ENCODE results near the gene MAML3. TPM values are rescaled to one million over a fixed set of nuclear protein-coding genes. Genes with fewer than 3 reads are reported as not detected.

Gene MAML3
- total RNA-seq, 4 donors from 2014 or later, result 16.1 to 40.0 (median 18.1) TPM

DNA sequence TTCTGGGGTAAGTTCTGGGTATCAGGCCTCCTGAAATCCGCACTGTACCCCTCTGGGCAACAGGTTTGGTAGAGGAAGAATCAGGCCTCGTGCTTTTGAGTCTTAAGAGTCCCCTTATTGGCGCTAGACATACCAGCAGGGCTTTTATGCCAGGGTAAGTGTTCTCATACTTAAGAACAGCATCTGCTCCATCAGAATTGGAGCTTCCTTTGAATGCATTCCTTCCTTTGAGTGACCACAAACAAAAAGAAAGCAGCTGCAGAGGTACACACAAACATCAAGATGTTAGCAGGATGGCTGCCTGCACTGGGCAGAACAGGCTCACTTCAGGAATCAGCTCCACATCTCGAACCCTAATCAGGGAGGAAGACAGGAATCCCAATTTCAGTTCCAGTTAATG is 331.6 kb downstream of the MAML3 start:
- in situ Hi-C loops (cut with MboI; ENCODE audit: low pct_ligation_motif_present in 1 of 4, low pct_unique_long_range_greater_than_20kb in 1 of 4, low sequenced_read_pairs in 3 of 4), result no loop called here
- Histone ChIP-seq H3K36me3 (no peaks in the 10 kb centered on the region), H3K27me3 (no peaks in the 10 kb centered on the region), H3K27ac (no peak overlapping the region), H3K4me3 (no peak overlapping the region), H3K4me1 (no peaks in the 10 kb centered on the region), H3K9me3 (no peaks in the 10 kb centered on the region)
- intact Hi-C loops (cut with DNase I; ENCODE audit: low total_unique reads), result no loop called here
- DNase-seq, result no peak
- WGBS, 2 donors (ENCODE audit: low coverage in 1 of 2), result 91% methylated on average over 4 of the region's 4 CpGs; no CpG with 5 or more reads in 1 of the 2 donors
- TF ChIP-seq EP300 (IDR thresholded peaks at IDR 0.05; ENCODE audit: low read depth), result no peak
- TF ChIP-seq POLR2AphosphoS5 (IDR thresholded peaks at IDR 0.05), result no peak
- TF ChIP-seq, protein P1, sequence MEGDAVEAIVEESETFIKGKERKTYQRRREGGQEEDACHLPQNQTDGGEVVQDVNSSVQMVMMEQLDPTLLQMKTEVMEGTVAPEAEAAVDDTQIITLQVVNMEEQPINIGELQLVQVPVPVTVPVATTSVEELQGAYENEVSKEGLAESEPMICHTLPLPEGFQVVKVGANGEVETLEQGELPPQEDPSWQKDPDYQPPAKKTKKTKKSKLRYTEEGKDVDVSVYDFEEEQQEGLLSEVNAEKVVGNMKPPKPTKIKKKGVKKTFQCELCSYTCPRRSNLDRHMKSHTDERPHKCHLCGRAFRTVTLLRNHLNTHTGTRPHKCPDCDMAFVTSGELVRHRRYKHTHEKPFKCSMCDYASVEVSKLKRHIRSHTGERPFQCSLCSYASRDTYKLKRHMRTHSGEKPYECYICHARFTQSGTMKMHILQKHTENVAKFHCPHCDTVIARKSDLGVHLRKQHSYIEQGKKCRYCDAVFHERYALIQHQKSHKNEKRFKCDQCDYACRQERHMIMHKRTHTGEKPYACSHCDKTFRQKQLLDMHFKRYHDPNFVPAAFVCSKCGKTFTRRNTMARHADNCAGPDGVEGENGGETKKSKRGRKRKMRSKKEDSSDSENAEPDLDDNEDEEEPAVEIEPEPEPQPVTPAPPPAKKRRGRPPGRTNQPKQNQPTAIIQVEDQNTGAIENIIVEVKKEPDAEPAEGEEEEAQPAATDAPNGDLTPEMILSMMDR (IDR thresholded peaks at IDR 0.05), result no peak
- TF ChIP-seq POLR2A (IDR thresholded peaks at IDR 0.05), result no peak

DNA sequence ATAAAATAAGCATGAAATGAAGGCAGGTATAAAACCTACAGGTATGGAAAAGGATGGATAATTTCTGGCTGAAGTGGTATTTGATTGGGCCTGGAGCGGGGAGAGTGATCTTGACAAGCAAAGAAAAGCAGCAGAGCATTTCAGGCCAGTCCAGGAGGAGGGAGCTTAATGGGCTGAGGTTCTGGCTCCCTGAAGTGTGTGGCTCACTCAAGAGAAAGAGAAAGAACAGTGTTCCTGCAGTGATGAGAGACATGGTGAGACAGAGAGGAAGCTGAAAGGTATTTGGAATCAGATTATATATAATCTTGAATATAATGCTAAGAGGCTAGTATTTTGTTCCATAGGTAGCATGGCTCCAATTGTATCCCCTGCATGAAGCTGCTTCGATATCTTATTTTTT is 334.9 kb downstream of the MAML3 start:
- intact Hi-C loops (cut with DNase I; ENCODE audit: low total_unique reads) (no loop called here), in situ Hi-C loops (cut with MboI; ENCODE audit: low pct_ligation_motif_present in 1 of 4, low pct_unique_long_range_greater_than_20kb in 1 of 4, low sequenced_read_pairs in 3 of 4) (no loop called here)
- Histone ChIP-seq H3K36me3 (no peaks in the 10 kb centered on the region), H3K27me3 (no peaks in the 10 kb centered on the region), H3K27ac (no peak overlapping the region), H3K4me3 (no peak overlapping the region), H3K9me3 (no peaks in the 10 kb centered on the region), H3K4me1 (peaks cover 0 to 18% (median 16%) of the 10 kb centered on the region in 4 donors)
- TF ChIP-seq POLR2AphosphoS5 (IDR thresholded peaks at IDR 0.05) (no peak), POLR2A (IDR thresholded peaks at IDR 0.05) (no peak), EP300 (IDR thresholded peaks at IDR 0.05; ENCODE audit: low read depth) (no peak)
- TF ChIP-seq, protein P1 (IDR thresholded peaks at IDR 0.05), result no peak
- no peak for DNase-seq
- WGBS, 2 donors (ENCODE audit: low coverage in 1 of 2), result 93 to 100% methylated on average over 1 to 2 of the region's 2 CpGs

DNA sequence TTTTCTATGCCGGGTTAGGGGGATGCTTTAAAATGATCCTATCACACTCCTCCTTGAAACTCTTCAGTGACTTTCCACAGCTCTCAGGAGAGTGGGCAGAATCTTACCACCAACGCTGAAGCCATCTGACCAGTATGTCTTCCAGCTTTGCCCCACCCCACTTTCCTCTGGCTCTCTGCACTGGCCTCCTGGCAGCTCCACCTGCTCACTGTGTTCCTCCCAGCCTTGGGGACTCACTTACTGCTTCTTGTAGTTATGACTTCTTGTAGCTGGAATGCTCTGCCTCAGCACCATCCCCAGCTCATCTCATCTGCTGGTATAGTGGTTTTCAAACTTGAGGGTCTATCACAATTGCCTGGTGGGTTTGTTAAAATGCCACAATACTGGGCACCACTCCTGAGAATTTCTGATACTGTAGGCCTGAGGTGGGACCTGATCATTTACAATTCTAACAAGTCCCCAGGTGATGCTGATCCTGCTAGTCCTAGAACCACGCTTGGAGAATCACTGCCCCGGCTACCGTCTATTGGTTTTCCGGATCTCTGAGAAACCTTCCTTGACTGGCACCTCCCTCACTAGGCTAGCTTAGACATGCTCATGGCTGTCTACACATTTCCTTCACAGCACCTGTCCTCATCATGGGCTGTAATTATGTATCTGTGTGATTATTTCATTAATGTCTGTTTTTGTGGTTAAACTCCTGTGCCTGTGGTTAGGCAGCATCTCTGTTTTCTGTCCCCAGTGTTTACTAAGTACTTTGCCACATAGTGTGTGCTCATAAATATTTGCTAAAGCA is 336.1 kb downstream of the MAML3 start:
- no peak for DNase-seq
- Histone ChIP-seq H3K36me3 (no peaks in the 10 kb centered on the region), H3K9me3 (no peaks in the 10 kb centered on the region), H3K4me3 (no peak overlapping the region), H3K27me3 (no peaks in the 10 kb centered on the region), H3K27ac (no peak overlapping the region), H3K4me1 (peaks cover 0 to 19% (median 16%) of the 10 kb centered on the region in 4 donors)
- TF ChIP-seq POLR2A (IDR thresholded peaks at IDR 0.05) (no peak), EP300 (IDR thresholded peaks at IDR 0.05; ENCODE audit: low read depth) (no peak), POLR2AphosphoS5 (IDR thresholded peaks at IDR 0.05) (no peak)
- TF ChIP-seq, protein P1 (IDR thresholded peaks at IDR 0.05), result no peak
- intact Hi-C loops (cut with DNase I; ENCODE audit: low total_unique reads) (no loop called here), in situ Hi-C loops (cut with MboI; ENCODE audit: low pct_ligation_motif_present in 1 of 4, low pct_unique_long_range_greater_than_20kb in 1 of 4, low sequenced_read_pairs in 3 of 4) (no loop called here)
- WGBS, 2 donors (ENCODE audit: low coverage in 1 of 2), result 94 to 100% methylated on average over 5 to 6 of the region's 6 CpGs

DNA sequence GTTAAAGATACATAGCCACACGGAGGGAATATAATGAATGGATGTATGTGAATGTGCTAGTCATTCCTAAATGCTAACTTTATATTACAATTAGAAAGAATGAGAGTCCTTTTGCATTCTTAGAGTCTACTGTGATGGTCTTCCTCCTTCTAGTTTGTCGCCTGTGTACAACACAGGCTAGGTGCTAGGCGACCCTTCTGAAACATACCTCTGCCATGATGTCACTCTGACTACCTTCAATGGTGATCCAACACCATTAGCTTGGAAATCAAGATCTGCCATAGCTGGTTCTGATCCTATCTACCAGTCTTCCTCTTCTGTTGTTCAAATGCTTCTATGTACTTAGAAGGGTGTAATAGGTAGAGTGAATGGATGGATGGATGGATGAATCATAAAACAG is 337.1 kb downstream of the MAML3 start:
- H3K27me3 ChIP-seq, result no peaks in the 10 kb centered on the region
- 91 to 100% methylated on average over 2 to 3 of the region's 3 CpGs for WGBS, 2 donors (ENCODE audit: low coverage in 1 of 2)
- peaks cover 0 to 19% (median 16%) of the 10 kb centered on the region in 4 donors for H3K4me1 ChIP-seq
- no peak for DNase-seq
- in situ Hi-C loops (cut with MboI; ENCODE audit: low pct_ligation_motif_present in 1 of 4, low pct_unique_long_range_greater_than_20kb in 1 of 4, low sequenced_read_pairs in 3 of 4), result no loop called here
- H3K27ac ChIP-seq, result peak overlapping the region in 2 of 4 donors; percentile 45 to 58
- no peaks in the 10 kb centered on the region for H3K36me3 ChIP-seq
- no peak overlapping the region for H3K4me3 ChIP-seq
- H3K9me3 ChIP-seq, result no peaks in the 10 kb centered on the region
- intact Hi-C loops (cut with DNase I; ENCODE audit: low total_unique reads), result no loop called here
- TF ChIP-seq, protein P1 (IDR thresholded peaks at IDR 0.05), result no peak
- TF ChIP-seq POLR2AphosphoS5 (IDR thresholded peaks at IDR 0.05) (no peak), POLR2A (IDR thresholded peaks at IDR 0.05) (no peak), EP300 (IDR thresholded peaks at IDR 0.05; ENCODE audit: low read depth) (no peak)

All from transverse colon (tissue), 4 donors.